Neural progenitor cell (in vitro differentiated cells): ENCODE measurements around the gene EYS.

Source experiments
- CTCF ChIP-seq: fragments of 200-600 bp; sonication (generic); IDR thresholded peaks from 2 replicates; pipeline ENCODE4 v1.5.1; 2017; ENCODE audit warnings: antibody characterized with exemption, mild to moderate bottlenecking
- EZH2 ChIP-seq: fragments of 200-600 bp; sonication (generic); IDR thresholded peaks from 2 replicates; pipeline ENCODE4 v1.6.1; 2017; ENCODE audit warnings: antibody characterized with exemption, mild to moderate bottlenecking, moderate library complexity
- EZH2phosphoT487 ChIP-seq: fragments of 200-600 bp; sonication (generic); IDR thresholded peaks from 2 replicates; pipeline ENCODE4 v1.6.1; 2017; ENCODE audit warnings: antibody characterized with exemption

- TF ChIP-seq CTCF (no peak), EZH2 (no peak), EZH2phosphoT487 (no peak)
Measured at GRCh38 chr6:63773200-63773599, 1933.8 kb downstream of the EYS start.
